Keratinocyte (primary cell): Measurements from ENCODE around the gene TEP1. TPM values are rescaled to one million over a fixed set of nuclear protein-coding genes. Genes with fewer than 3 reads are reported as not detected.

Experiments
- DNase-seq: peaks from one replicate; pipeline ENCODE4 v3.0.0-alpha.2; 2011; ENCODE audit warnings: low read depth, missing footprints, low spot score
- FAIRE-seq: peaks from 2 replicates; lab custom pipeline; 2011; peaks lifted over from hg19 to GRCh38; lab: Jason Lieb, UNC
- H2AFZ ChIP-seq: 2 replicates; pipeline ENCODE4 v1.6.0; 2012; ENCODE audit warnings: low read length, control low read depth, inconsistent platforms; ENCODE audit not compliant: control insufficient read depth
- H3K27ac ChIP-seq: 2 replicates; pipeline ENCODE4 v1.5.1; 2011; ENCODE audit warnings: low read length; ENCODE audit not compliant: control insufficient read depth, insufficient read depth
- H3K27me3 ChIP-seq: 3 replicates; pipeline ENCODE4 v1.6.0; 2011; ENCODE audit warnings: low read length; ENCODE audit not compliant: control insufficient read depth, insufficient read depth; ENCODE audit errors: extremely low read depth
- H3K36me3 ChIP-seq, 2 experiments: 2 replicates in 1 of 2; 3 replicates in 1 of 2; pipeline ENCODE4 v1.5.1; 2011; ENCODE audit warnings: low read length in 2 of 2, mild to moderate bottlenecking in 1 of 2; ENCODE audit not compliant: control insufficient read depth in 2 of 2, insufficient read depth in 2 of 2; ENCODE audit errors: extremely low read depth in 1 of 2
- H3K4me1 ChIP-seq: 3 replicates; pipeline ENCODE4 v1.5.1; 2011; ENCODE audit warnings: low read length; ENCODE audit not compliant: control insufficient read depth, insufficient read depth; ENCODE audit errors: extremely low read depth
- H3K4me2 ChIP-seq: 3 replicates; pipeline ENCODE4 v1.6.0; 2011; ENCODE audit warnings: low read depth, low read length; ENCODE audit not compliant: control insufficient read depth, insufficient read depth; ENCODE audit errors: extremely low read depth
- H3K4me3 ChIP-seq, 3 experiments: fragments of 200-600 bp in 1 of 3; sonication (generic) in 1 of 3; 2 replicates in 2 of 3; 3 replicates in 1 of 3; pipeline ENCODE4 v1.5.1; 2011 to 2016; ENCODE audit warnings: low read length in 3 of 3, mild to moderate bottlenecking in 3 of 3, control low read depth in 2 of 3, inconsistent platforms in 1 of 3, low read depth in 1 of 3, mixed read lengths in 1 of 3, mixed run types in 1 of 3, moderate library complexity in 1 of 3; ENCODE audit not compliant: control insufficient read depth in 2 of 3, insufficient read depth in 2 of 3; ENCODE audit errors: extremely low read depth in 1 of 3
- H3K79me2 ChIP-seq: 2 replicates; pipeline ENCODE4 v1.6.0; 2012; ENCODE audit warnings: low read length; ENCODE audit not compliant: control insufficient read depth, insufficient read depth
- H3K9ac ChIP-seq: 3 replicates; pipeline ENCODE4 v1.6.0; 2011; ENCODE audit warnings: low read length; ENCODE audit not compliant: control insufficient read depth, insufficient read depth; ENCODE audit errors: extremely low read depth
- H3K9me1 ChIP-seq: 3 replicates; pipeline ENCODE4 v1.6.0; 2011; ENCODE audit warnings: low read length; ENCODE audit not compliant: control insufficient read depth, insufficient read depth; ENCODE audit errors: extremely low read depth
- H3K9me3 ChIP-seq: 2 replicates; pipeline ENCODE4 v1.5.1; 2012; ENCODE audit warnings: low read depth, low read length; ENCODE audit not compliant: control insufficient read depth
- H4K20me1 ChIP-seq: 3 replicates; pipeline ENCODE4 v1.6.0; 2011; ENCODE audit warnings: low read length; ENCODE audit not compliant: control insufficient read depth, insufficient read depth; ENCODE audit errors: extremely low read depth
- CTCF ChIP-seq, 3 experiments: IDR thresholded peaks in 1 of 3; conservative IDR thresholded peaks in 1 of 3; optimal IDR thresholded peaks in 1 of 3; 2 replicates in 2 of 3; 3 replicates in 1 of 3; pipeline versions ENCODE3 to v1.5.1; 2011; ENCODE audit warnings: low read length in 3 of 3, mild to moderate bottlenecking in 3 of 3, moderate library complexity in 2 of 3, control low read depth in 1 of 3, inconsistent platforms in 1 of 3; ENCODE audit not compliant: insufficient read depth in 2 of 3; ENCODE audit errors: extremely low read depth in 1 of 3
- EZH2 ChIP-seq: IDR thresholded peaks from one replicate; pipeline ENCODE4 v1.6.1; 2012; ENCODE audit warnings: inconsistent platforms, mild to moderate bottlenecking, low read length, moderate library complexity
- dilution Hi-C: fragments of 300-500 bp; cut with MboI; formaldehyde crosslinking; loops from one replicate; pipeline ENCODE4 v1.7.0; 2020; ENCODE audit warnings: low sequenced_read_pairs; ENCODE audit not compliant: extremely low pct_ligation_motif_present
- polyA plus RNA-seq, 5 experiments: library from polyadenylated mRNA; depleted of rRNA in 3 of 5; stranded (reverse) in 3 of 5; stranded (forward) in 1 of 5; unstranded in 1 of 5; fragments of >200 nt; gene quantifications; 1 replicate in 1 of 5; 2 replicates in 3 of 5; 3 replicates in 1 of 5; pipeline versions ENCODE4 v1.2.1 to v1.2.3, GENCODE V29; 2011 to 2012; ENCODE audit warnings: missing spikeins in 2 of 5, low read depth in 1 of 5, low replicate concordance in 1 of 5

The TEP1 gene
- polyA plus RNA-seq, 1 donor (not counting 4 experiments of a cell fraction or from before 2014, with no cell fraction given), result 16.6 TPM

DNA sequence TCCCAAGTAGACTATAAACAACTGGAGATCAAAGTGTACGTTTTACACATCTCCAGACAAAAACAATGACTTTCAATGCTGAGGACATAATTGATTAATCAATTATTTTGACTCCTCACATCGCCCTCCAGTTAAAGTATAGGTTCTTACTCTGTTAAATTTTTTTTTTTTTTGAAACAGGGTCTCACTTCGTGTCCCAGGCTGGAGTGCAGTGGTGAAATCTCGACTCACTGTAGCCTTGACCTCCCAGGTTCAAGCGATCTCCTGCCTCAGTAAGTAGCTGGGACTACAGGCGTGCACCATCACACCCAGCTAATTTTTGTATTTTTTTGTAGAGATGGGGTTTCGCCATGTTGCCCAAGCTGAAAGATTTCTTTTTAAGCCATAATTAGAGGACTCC, 79.3 kb downstream of the TEP1 start:
- Histone ChIP-seq H3K9me3 (no peaks in the 10 kb centered on the region), H3K4me3 (no peak overlapping the region), H3K4me2 (no peak overlapping the region), H3K9ac (no peak overlapping the region), H3K36me3 (peaks cover 1 to 4% of the 10 kb centered on the region in 2 experiments), H3K79me2 (peaks cover 39% of the 10 kb centered on the region), H3K9me1 (no peaks in the 10 kb centered on the region), H2AFZ (no peak overlapping the region), H3K4me1 (peaks cover 15% of the 10 kb centered on the region), H4K20me1 (no peaks in the 10 kb centered on the region), H3K27ac (no peak overlapping the region), H3K27me3 (no peaks in the 10 kb centered on the region)
- dilution Hi-C loops, result no loop called here
- no peak for DNase-seq
- no peak for FAIRE-seq
- TF ChIP-seq EZH2 (no peak), CTCF (optimal IDR thresholded peaks at IDR 0.05 in 1 of 3, IDR thresholded peaks at IDR 0.05 in 1 of 3, conservative IDR thresholded peaks at IDR 0.05 in 1 of 3; ENCODE audit: extremely low read depth in 1 of 3, insufficient read depth in 2 of 3, low read length in 3 of 3) (no peak)

- peaks cover 44% of the 10 kb centered on the region for H3K79me2 ChIP-seq
- H3K27ac ChIP-seq, result peak overlapping the region; percentile 67
These were observed 79.8 kb downstream of the TEP1 start for GRCh38 chr14:20333494-20333841.

More at GRCh38 chr14:20333494-20333841, 79.8 kb downstream of the TEP1 start:
- peak overlapping the region; percentile 60 for H2AFZ ChIP-seq
- peak overlapping the region; percentile 59 to 84 (median 73) for H3K4me3 ChIP-seq
- H3K9ac ChIP-seq, result no peak overlapping the region
- H3K27me3 ChIP-seq, result no peaks in the 10 kb centered on the region
- FAIRE-seq, result no peak
- dilution Hi-C loops, result no loop called here
- no peaks in the 10 kb centered on the region for H4K20me1 ChIP-seq
- no peak for DNase-seq
- no peaks in the 10 kb centered on the region for H3K9me3 ChIP-seq
- no peak for TF ChIP-seq EZH2
- TF ChIP-seq CTCF (optimal IDR thresholded peaks at IDR 0.05 in 1 of 3, IDR thresholded peaks at IDR 0.05 in 1 of 3, conservative IDR thresholded peaks at IDR 0.05 in 1 of 3; ENCODE audit: extremely low read depth in 1 of 3, insufficient read depth in 2 of 3, low read length in 3 of 3), result no peak
- H3K4me1 ChIP-seq, result peaks cover 15% of the 10 kb centered on the region
- H3K9me1 ChIP-seq, result no peaks in the 10 kb centered on the region
- H3K36me3 ChIP-seq, result peaks cover 5 to 6% of the 10 kb centered on the region in 2 experiments
- peak overlapping the region; percentile 91 for H3K4me2 ChIP-seq
